H54 (cell line): Measurements from ENCODE around the gene BOLA1.
"Not testable (repeated sequence)": the region's sequence is repeated elsewhere in the genome, so short reads cannot be mapped to it uniquely, and the experiment has no call there.

Experiments used
- DNase-seq: peaks from one replicate; pipeline ENCODE4 v3.0.0; 2011; ENCODE audit warnings: low spot score, mixed read lengths; ENCODE audit not compliant: insufficient read length
- FAIRE-seq: peaks from 3 replicates; lab custom pipeline; 2011; peaks lifted over from hg19 to GRCh38; lab: Jason Lieb, UNC
- POLR2A ChIP-seq: IDR thresholded peaks from 2 replicates; pipeline ENCODE4 v1.6.1; 2011; ENCODE audit warnings: low read depth, mild to moderate bottlenecking, low read length

BOLA1 gene

DNA sequence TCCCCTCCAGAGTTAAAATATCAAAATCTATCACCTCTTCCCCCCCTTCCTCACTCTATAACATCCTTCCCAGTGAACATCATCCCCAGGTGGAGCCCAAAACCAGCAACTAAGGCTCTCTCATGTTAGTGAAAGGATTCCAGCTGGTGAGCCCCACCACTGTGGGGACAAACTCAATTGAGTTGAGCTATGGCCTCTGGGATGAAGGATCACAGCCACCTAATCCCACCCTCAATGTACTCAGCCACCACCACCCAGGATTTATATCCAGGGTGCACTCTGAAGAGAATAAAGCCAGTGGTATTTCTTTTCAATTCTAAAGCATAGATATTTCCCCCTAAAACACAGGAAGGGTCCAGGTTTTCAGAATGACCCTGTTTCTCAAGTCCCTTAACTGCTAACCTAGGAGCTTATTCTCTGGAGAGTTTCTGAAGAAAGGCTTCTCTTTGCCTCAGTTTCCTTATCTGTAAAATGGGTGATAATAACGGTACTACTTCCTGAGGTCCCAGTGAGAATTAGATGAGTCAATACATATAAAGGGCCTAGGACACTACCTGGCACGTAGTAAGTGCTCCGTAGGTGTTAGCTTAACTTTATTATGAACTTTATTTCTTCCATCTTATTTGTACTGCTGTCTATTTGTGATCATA lies 15.6 kb upstream of the BOLA1 start:
- FAIRE-seq (no peak), DNase-seq (no peak)

GRCh38 chr1:149884433-149885338 lies 14.7 kb upstream of the BOLA1 start:
- FAIRE-seq (no peak), DNase-seq (no peak)
- no peak for TF ChIP-seq POLR2A

More for the DNA sequence above, 15.6 kb upstream of the BOLA1 start:
- no peak for TF ChIP-seq POLR2A

DNA sequence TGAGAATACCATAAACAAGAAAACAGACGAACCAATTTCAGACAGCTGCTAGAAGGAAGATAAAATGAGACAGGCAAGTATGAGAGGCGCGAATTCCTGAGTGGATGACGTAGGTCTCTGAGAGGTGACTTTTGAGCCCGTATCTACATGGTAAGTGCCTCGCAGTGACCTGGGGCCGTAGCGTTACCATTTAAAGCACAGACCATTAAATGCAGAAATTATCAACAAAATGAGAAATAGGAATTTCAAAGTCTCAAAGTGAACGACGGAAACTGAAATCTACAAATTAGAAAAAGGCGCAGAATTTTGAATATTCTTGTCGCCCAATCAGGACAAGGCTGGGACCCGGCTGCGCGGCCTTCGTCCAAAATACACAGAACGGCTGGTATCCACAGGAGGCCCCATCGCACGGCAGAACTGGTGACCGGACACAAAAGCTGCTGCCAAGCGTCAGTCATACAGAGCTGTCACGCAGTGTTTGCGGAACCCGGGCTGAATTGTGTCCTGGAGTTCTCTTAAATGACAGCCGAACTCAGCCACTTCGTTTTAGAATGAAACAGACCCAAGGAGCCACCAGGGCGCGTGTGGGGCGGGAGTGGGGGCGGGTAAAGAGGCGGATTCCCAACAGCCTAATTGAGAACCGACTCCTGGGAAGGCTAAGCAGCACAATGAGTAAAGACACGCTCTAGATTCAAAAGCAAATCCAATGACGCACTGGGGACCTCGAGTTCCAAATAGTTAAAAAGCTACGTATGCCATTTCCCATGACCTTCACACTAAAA lies 13.8 kb upstream of the BOLA1 start:
- no peak for DNase-seq
- TF ChIP-seq POLR2A, result peak; percentile 91
- no peak for FAIRE-seq

DNA sequence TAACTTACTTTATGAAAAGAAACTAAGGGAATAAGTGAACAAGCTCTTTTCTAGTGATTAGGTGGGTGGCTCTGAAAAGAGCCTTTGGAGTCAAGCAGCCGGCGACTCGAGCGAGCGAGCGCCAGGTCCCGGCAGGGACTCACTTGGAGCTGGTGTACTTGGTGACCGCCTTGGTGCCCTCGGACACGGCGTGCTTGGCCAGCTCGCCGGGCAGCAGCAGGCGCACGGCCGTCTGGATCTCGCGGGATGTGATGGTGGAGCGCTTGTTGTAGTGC lies 13.3 kb upstream of the BOLA1 start:
- not testable (repeated sequence) for FAIRE-seq, DNase-seq

- FAIRE-seq, result peak; percentile 20
- TF ChIP-seq POLR2A, result peak; percentile 97
- DNase-seq, result peak; percentile 77
These were observed 12.8 kb upstream of the BOLA1 start for GRCh38 chr1:149886396-149887195.

DNA sequence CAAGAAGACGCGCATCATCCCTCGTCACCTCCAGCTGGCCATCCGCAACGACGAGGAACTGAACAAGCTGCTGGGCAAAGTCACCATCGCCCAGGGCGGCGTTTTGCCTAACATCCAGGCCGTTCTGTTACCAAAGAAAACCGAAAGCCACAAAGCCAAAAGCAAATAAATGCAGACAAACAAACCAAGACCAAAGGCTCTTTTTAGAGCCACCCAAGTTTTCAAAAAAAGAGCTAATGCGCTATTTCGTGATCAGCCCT lies 12.2 kb upstream of the BOLA1 start:
- not testable (repeated sequence) for DNase-seq, FAIRE-seq

- DNase-seq (peak; percentile 50), FAIRE-seq (no peak)
- TF ChIP-seq POLR2A, result peak; percentile 94
These were observed 11.7 kb upstream of the BOLA1 start for GRCh38 chr1:149887456-149888246.

DNA sequence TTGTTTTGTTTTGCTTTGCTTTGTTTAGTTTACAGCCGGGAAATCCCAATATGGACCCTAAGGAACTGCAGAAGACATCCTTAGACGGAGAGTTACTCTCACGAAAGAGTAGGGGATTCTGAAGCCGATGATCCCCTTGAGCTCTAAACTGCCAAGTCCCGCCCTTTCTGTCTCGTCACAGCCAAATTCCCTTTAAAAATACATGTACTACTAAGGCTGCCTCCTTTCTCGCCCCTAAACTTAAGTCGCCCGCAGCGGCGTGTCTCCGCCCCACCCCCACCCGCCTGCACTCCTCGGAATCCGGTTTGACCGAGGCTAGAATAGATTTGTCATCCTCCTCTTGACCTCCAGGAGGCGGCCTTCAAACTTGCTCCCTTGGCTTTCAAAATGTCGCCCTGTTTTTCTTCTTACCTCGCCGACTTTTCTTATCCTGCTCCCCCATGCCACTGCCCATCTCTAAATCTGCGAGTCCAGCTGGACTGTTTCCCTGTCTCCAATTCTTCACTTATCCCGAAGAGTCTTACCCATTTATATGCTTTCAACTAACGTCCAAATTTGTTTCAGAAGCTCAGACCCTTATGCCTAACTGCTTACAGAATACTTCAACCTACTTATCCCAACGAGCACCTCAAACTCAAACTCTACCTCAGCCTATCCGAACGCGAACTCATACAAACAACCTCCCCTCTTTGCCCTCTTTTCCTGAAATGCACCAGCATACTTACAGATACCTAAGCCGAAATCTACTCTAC lies 10.9 kb upstream of the BOLA1 start:
- FAIRE-seq (no peak), DNase-seq (peak; percentile 45)
- TF ChIP-seq POLR2A, result peak; percentile 46

- DNase-seq (no peak), FAIRE-seq (no peak)
- TF ChIP-seq POLR2A, result no peak
These were observed 10.4 kb upstream of the BOLA1 start for GRCh38 chr1:149888999-149889289.

GRCh38 chr1:149896575-149896974 lies 2.8 kb upstream of the BOLA1 start:
- FAIRE-seq (no peak), DNase-seq (no peak)
- no peak for TF ChIP-seq POLR2A

DNA sequence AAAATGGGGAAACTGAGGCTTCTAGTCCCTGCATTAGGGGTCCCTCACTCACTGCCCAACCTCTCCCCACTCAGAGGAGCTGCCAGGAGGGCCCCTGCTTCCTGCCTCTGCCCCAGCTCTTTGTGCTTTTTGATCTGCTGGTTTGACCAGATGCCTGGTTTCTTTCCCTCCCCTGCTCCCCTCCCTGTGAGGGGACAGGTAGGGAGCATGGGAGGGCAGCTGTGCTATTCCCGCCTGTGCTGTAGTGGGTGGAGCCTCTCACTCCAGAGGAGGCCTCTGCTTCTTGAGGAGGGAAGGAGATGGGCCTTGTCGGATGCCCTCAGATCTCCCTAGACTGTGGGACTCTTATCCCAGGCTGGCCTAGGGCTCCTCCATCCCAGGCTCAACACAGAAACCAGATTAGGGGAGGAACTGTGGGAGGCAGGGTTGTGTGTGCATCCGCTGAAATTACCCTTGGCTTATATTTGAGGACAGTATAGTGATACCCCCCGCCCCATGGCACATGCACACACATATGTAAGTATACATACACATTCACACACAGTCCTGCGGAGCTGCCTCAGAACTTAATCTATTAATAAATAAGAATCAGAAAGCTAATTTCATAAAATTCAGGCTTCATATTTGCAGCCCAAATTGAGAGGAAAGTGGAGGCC lies 4.6 kb downstream of the BOLA1 start:
- DNase-seq (no peak), FAIRE-seq (no peak)
- no peak for TF ChIP-seq POLR2A

DNA sequence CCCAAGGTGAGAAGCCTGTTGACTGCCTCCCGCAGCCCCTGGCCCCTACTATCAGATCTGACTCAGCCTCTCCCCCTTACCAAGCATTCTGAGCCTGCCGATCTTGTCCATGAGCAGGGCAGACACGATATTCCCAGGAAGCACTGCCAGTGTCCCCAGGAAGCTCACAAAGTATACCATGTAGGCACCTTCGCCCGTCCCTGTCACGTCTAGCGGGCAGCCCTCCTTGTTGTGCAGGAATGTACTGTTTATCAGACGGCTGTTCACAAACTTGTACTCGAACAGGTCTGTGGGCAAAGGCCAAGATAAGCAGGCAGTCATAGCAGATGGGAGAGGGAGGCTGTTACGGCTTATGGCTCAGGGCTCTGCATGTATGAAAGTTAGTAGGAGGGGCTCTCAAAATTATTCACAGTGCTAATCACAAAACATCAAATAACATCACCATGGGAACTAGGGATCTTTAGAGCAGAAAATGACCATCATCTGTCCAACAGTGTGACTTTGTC lies 7.3 kb downstream of the BOLA1 start:
- TF ChIP-seq POLR2A, result no peak
- FAIRE-seq (no peak), DNase-seq (no peak)

GRCh38 chr1:149914545-149914944 lies 15.2 kb downstream of the BOLA1 start:
- DNase-seq, result no peak
- TF ChIP-seq POLR2A, result no peak
- no peak for FAIRE-seq
